ENCODE results near the gene ELMO1. TPM values are rescaled to one million over a fixed set of nuclear protein-coding genes. Genes with fewer than 3 reads are reported as not detected.

ELMO1 gene
- total RNA-seq, 2 experiments from 2014 or later = 68.0 to 74.4 TPM

DNA sequence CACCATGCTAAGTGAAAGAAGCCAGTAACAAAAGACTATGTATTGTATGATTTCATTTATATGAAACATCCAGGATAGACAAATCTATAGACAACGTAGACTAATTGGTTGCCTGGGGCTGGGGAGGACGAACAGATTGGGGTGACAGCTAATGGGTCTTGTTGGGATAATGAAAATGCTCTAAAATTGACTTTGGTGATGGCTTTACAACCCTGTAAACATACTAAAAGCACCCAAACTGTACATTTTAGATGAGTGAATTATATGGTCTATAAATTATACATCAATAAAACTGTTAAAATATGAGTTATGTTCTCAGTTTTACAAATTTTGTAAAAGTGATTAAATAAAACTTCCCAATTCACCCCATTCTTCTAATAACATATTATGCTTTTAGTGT lies 261.5 kb downstream of the ELMO1 start:
- Mint-ChIP-seq H3K36me3 (peaks cover 15% of the 10 kb centered on the region), H3K27me3 (no peaks in the 10 kb centered on the region), H3K4me1 (peaks cover 4% of the 10 kb centered on the region), H3K9me3 (no peaks in the 10 kb centered on the region), H3K27ac (no peak overlapping the region), H3K4me3 (no peak overlapping the region)
- DNase-seq = no peak

DNA sequence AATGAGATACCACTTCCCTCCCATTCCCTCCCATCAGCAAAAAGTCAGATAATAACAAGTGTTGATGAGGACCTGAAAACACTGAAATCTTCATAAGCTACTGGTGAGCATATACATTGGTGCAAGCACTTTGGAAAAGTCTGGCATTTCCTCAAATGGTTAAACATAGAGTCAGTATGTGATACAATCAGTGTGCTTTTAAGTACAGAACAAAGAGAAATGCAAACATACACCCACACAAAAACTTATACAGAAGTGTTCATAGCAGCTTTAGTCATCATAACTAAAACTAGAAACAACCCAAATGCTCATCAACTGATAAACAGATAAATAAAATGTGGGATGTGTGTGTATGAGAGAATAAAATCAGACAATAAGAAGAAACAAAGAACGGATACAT lies 261.9 kb downstream of the ELMO1 start:
- peaks cover 12% of the 10 kb centered on the region for H3K36me3 Mint-ChIP-seq
- DNase-seq = no peak
- no peaks in the 10 kb centered on the region for H3K27me3 Mint-ChIP-seq
- H3K4me3 Mint-ChIP-seq = no peak overlapping the region
- no peaks in the 10 kb centered on the region for H3K9me3 Mint-ChIP-seq
- H3K27ac Mint-ChIP-seq = no peak overlapping the region
- peaks cover 4% of the 10 kb centered on the region for H3K4me1 Mint-ChIP-seq

DNA sequence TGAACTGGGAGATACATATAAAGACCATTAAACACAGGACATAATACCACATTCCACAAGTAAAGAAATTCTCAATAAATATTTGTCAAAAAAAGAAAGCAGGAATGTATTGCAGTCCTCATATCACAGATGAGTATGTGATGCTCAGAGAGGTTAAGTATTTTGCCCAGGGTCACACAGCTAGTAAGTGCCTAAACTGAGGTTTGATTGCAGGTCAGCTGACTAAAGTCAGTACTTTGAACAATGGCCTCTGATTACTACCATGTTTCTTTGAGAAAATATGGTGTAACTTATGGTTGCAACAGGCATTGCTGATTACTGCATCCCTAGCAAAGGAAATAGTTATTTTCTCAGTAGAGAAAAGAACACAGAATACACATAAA lies 267.1 kb downstream of the ELMO1 start:
- H3K27ac Mint-ChIP-seq = no peak overlapping the region
- no peaks in the 10 kb centered on the region for H3K4me1 Mint-ChIP-seq
- DNase-seq = no peak
- no peaks in the 10 kb centered on the region for H3K27me3 Mint-ChIP-seq
- no peaks in the 10 kb centered on the region for H3K9me3 Mint-ChIP-seq
- H3K36me3 Mint-ChIP-seq = peaks cover 16% of the 10 kb centered on the region
- no peak overlapping the region for H3K4me3 Mint-ChIP-seq

DNA sequence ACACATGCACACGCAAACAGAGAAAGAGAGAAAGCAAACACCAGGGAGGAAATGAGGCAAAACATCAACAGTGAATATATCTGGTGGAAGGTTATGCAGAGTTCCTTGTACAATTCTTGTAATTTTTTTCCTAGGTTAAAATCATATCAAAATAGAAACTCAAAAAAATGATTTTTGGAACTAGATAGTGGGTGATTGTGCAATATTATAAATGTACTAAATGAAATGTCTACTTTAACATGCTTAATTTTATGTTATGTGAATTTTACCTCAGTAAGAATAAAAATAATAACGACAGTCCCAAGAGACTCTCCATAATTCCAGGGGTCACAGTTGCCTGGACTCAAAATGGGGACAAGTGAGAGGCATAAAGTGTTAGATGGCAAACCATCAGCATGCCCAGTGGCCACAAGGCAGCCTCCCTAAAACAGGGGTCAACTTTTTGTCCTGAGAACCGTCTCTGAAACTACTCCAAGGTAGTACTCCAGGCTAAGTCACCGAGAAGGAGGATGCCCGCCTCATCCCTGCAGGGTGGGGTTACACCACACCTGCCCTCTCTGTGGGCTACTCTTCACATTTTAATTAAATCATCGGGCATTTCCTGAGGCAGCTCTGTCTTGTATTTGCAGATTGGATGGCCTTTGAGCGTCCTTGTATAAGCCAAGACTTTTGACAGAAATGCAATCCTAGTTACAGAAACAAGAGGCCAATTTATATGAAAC lies 267.7 kb downstream of the ELMO1 start:
- Mint-ChIP-seq H3K9me3 (no peaks in the 10 kb centered on the region), H3K4me3 (no peak overlapping the region), H3K4me1 (peaks cover 2% of the 10 kb centered on the region), H3K27ac (no peak overlapping the region), H3K27me3 (no peaks in the 10 kb centered on the region), H3K36me3 (peaks cover 16% of the 10 kb centered on the region)
- DNase-seq = no peak

DNA sequence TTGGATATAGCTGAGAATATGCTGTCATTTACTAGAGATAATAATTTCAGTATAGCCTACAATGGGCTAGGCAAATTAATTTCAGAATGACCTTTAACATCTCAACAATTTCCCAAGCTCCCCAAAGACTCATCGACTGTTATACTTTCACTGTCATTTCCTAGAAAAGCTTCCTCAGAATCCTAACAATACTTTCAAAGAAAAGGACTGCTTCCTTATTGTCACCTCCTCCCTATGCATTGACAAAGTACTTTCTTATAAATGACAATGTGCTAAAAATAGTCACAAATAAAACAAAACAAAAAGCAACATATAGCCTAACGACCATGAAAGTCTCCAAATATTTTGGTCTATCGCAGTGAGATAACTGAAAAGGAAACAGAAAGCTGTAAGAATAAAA lies 272.6 kb downstream of the ELMO1 start:
- Mint-ChIP-seq H3K36me3 (peaks cover 18% of the 10 kb centered on the region), H3K4me1 (peaks cover 2% of the 10 kb centered on the region), H3K27me3 (no peaks in the 10 kb centered on the region), H3K27ac (no peak overlapping the region), H3K9me3 (no peaks in the 10 kb centered on the region), H3K4me3 (no peak overlapping the region)
- DNase-seq = no peak

DNA sequence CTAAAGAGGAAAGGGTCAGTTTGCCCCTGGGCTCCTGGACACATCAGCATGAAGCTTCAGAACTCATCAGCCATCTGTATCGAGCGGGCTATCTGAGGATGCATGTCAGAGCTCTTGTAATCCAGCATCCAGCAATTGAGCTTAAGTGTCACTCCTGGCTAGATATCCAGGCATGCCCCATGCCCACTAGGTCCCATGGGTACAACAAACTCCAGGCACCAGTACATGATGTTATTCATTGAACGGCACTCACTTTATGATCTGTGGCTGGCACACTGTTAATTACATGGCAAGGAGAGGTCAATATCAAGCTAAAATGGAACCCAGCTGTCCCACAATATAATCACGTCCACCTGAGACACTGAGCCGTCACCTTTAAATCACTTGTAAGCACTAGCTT lies 274.2 kb downstream of the ELMO1 start:
- H3K9me3 Mint-ChIP-seq = peaks cover 1% of the 10 kb centered on the region
- no peak overlapping the region for H3K4me3 Mint-ChIP-seq
- no peak for DNase-seq
- H3K27me3 Mint-ChIP-seq = no peaks in the 10 kb centered on the region
- peaks cover 25% of the 10 kb centered on the region for H3K36me3 Mint-ChIP-seq
- H3K4me1 Mint-ChIP-seq = peaks cover 2% of the 10 kb centered on the region
- no peak overlapping the region for H3K27ac Mint-ChIP-seq

DNA sequence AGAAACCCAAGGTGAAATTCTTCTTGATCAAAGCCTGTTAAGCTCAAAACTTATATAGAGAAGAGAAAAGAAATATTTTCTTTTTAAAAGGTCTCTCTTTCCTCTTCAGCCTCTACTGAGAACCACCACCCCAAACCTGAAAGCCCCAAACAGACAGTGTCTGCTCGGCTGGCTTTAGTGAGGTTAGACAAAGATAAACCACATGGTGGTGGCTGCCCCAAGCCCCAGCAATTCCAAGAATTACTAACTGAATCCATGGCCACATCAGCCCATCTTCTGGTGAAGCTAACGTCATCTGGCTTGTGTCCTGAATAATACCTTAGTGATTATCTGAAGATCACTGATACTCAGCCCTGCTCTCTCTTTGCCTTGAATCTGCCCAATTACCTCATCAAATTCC lies 275.0 kb downstream of the ELMO1 start:
- DNase-seq = no peak
- no peak overlapping the region for H3K27ac Mint-ChIP-seq
- H3K9me3 Mint-ChIP-seq = peaks cover 1% of the 10 kb centered on the region

DNA sequence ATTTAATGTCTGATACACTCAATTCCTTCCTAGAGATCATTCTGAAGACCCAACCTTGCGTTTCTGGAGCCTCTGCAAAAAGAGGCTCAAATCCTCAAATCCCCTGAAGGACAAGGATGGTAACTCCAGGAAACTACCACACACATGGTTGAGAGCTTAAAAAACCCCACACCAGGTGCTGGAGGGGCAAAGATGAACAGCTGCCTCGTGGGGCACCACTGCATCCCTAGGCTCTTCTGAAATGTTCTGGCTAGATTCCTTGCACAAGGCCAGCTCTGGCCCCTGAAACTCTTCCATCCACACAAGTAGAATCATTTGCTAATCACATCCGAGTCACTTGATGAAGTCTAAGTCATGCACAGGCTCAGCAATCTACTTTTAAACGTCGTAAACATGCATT lies 286.6 kb downstream of the ELMO1 start:
- peaks cover 46% of the 10 kb centered on the region for H3K36me3 Mint-ChIP-seq

More for the DNA sequence above, 275.0 kb downstream of the ELMO1 start:
- peaks cover 2% of the 10 kb centered on the region for H3K4me1 Mint-ChIP-seq
- H3K36me3 Mint-ChIP-seq = peaks cover 31% of the 10 kb centered on the region
- H3K4me3 Mint-ChIP-seq = no peak overlapping the region
- no peaks in the 10 kb centered on the region for H3K27me3 Mint-ChIP-seq

DNA sequence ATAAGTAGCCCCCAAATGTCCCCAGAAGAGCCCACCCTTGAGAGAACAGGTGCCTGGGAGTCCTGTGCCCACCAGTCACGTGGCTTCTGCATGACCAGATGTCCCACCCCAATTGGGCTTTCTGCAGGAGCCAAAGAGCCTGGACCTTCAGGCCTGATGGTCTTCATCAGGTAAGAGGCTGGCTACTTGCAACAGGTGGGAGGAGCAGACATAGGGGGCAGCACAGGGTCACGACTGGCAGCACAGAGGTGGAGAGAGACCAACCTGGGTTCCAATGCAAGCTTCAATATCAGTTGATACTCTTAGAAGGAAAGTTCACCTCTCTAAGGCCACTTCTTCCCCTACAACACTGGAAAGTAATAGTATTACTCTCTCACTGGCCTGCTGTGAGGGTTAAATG lies 288.0 kb downstream of the ELMO1 start:
- Mint-ChIP-seq H3K27ac (no peak overlapping the region), H3K36me3 (peaks cover 47% of the 10 kb centered on the region), H3K4me3 (no peak overlapping the region), H3K9me3 (peaks cover 22% of the 10 kb centered on the region), H3K27me3 (no peaks in the 10 kb centered on the region), H3K4me1 (no peaks in the 10 kb centered on the region)
- DNase-seq = no peak

More for the DNA sequence above, 286.6 kb downstream of the ELMO1 start:
- no peak for DNase-seq
- no peaks in the 10 kb centered on the region for H3K27me3 Mint-ChIP-seq
- H3K4me1 Mint-ChIP-seq = no peaks in the 10 kb centered on the region
- H3K27ac Mint-ChIP-seq = no peak overlapping the region
- no peak overlapping the region for H3K4me3 Mint-ChIP-seq
- peaks cover 16% of the 10 kb centered on the region for H3K9me3 Mint-ChIP-seq

DNA sequence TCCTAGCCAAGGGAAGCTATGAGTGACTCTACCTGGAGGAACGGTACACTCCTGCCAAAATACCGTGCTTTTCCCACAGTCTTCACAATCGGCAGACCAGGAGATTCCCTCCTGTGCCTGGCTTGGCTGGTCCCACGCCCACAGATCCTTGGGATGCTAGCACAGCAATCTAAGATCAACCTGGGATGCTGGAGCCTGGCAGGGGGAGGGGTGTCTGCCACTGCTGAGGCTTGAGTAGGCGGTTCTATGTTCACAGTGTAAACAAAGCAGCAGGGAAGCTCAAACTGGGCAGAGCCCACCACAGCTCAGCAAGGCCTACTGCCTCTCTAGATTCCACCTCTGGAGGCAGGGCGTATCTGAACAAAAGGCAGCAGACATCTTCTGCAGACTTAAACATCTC lies 295.3 kb downstream of the ELMO1 start:
- Mint-ChIP-seq H3K4me1 (no peaks in the 10 kb centered on the region), H3K36me3 (peaks cover 66% of the 10 kb centered on the region), H3K9me3 (peaks cover 18% of the 10 kb centered on the region), H3K27me3 (no peaks in the 10 kb centered on the region), H3K4me3 (no peak overlapping the region), H3K27ac (no peak overlapping the region)
- DNase-seq = no peak

DNA sequence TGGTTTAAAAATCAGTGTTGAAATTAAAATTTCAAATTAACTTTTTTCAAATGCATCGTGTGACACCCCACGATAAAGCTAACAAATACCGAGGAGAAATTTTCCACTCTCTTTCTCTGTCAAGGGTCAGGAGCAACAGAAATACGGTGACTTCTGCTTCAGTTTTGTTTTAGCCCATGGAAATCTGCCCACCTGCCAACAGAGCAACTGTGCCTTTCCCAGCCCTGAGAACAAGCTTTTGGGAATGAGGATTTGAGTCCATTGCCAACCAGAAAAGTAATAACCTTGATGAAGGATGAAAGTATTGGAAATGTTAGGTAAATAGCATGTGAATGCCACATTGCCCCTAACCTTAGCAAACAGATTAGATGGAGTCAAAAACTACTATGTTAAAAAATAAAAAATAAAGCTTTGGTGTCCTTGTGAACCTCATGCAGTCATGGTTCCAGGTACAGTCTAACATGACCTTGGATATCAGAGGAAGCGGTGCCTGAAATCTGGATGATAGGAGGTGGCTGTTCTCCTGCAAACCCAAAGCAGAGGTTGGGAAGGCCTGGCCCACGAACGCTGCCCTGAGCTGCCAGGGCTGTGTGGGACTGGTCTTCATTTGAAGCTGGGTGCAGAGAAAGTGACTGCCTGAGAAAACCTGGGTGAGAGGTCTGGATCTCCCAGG lies 296.8 kb downstream of the ELMO1 start:
- peaks cover 15% of the 10 kb centered on the region for H3K9me3 Mint-ChIP-seq
- H3K27ac Mint-ChIP-seq = no peak overlapping the region
- H3K27me3 Mint-ChIP-seq = no peaks in the 10 kb centered on the region
- H3K4me3 Mint-ChIP-seq = no peak overlapping the region
- DNase-seq = no peak
- no peaks in the 10 kb centered on the region for H3K4me1 Mint-ChIP-seq
- H3K36me3 Mint-ChIP-seq = peaks cover 64% of the 10 kb centered on the region

DNA sequence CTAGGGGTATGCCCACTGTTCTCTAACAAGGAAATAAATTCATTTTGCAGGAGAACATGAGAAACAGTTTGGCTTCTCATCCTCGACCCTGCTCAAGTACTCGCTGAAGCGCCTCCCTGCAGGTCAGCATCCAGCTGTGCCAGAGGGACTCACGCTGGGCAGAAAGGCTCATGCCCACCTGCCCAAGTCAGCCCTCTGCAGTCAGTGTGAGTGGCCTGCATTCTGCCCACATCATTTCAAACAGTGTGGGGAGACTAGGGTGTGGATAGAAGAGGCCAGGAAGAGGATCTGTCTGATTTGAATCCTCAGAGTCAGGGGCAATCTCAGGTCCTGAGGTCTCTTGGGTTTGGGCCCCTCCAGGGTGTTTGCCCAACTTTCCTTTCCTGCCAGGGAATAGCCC lies 297.8 kb downstream of the ELMO1 start:
- Mint-ChIP-seq H3K4me1 (no peaks in the 10 kb centered on the region), H3K36me3 (peaks cover 58% of the 10 kb centered on the region), H3K4me3 (no peak overlapping the region), H3K9me3 (peaks cover 8% of the 10 kb centered on the region), H3K27ac (no peak overlapping the region), H3K27me3 (no peaks in the 10 kb centered on the region)
- no peak for DNase-seq

DNA sequence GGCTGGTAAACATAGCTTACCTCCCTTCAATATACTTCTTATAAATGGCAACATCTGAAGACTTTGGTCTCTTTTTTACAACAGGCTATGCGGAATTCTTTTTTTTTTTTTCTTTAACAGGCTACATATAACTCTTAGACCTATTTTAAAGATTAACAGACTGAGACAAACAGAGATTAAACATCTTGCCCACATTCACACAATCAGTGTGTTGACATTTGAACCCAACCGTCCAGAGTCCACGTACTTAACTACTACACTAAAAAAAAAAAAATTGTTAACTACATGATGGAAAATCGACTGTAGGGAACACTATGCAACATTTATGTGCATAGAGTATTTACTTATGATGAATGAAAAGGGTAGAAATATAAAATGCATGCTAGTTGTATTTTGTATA lies 298.5 kb downstream of the ELMO1 start:
- DNase-seq = no peak
- Mint-ChIP-seq H3K36me3 (peaks cover 52% of the 10 kb centered on the region), H3K27me3 (no peaks in the 10 kb centered on the region), H3K4me3 (no peak overlapping the region), H3K4me1 (no peaks in the 10 kb centered on the region), H3K27ac (no peak overlapping the region), H3K9me3 (peaks cover 4% of the 10 kb centered on the region)

DNA sequence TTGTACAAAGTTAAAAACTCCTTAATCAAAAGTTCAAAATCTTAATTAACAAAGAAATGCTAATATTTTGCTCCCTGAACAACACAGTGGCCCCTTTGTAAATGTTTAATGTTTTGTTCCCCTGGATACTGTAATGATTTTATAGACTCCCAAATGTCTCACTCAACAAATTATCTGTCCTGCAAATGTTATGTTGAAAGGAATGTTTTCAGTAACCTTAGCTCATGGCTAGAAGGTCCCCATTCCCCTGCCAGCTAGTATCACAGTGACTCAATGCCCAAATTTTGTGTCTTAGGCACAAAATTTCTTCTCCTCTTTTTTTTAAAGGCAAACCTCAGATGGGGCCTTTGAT lies 298.9 kb downstream of the ELMO1 start:
- Mint-ChIP-seq H3K27ac (no peak overlapping the region), H3K4me3 (no peak overlapping the region), H3K9me3 (peaks cover 2% of the 10 kb centered on the region), H3K4me1 (no peaks in the 10 kb centered on the region), H3K36me3 (peaks cover 50% of the 10 kb centered on the region), H3K27me3 (no peaks in the 10 kb centered on the region)
- DNase-seq = no peak

DNA sequence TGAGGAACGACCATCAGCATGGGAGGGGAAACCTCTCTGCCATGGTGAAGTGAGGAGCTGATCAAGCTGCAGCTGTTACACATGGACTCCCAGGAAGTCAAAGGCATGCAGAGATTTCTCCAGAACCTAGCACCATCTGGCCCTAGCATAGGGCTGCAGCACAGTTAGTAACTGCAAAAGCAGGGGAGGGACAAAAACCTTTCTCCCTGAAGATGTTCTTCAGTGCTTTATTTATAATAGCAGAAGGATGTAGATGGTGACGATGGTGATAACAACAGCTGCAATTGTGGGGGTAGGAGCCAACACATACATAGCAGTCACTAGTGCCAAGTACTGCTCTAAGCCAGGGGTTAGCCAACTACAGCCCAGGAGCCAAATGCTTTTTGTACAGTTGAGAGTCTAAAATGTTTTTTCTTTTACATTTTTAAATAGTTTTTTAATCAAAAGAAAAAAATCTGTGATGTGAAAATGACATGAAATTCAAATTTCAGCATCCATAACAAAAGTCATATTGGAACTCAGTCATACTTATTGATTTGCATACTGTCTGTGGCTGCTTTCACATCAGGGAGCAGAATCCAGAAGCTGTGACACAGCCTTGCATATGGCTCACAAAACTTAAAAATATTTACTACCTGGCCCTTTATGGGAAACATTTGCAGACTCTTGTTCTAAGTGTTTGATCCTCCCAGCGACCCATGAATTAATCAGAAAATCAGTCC lies 299.5 kb downstream of the ELMO1 start:
- H3K27me3 Mint-ChIP-seq = no peaks in the 10 kb centered on the region
- H3K4me1 Mint-ChIP-seq = no peaks in the 10 kb centered on the region
- H3K36me3 Mint-ChIP-seq = peaks cover 47% of the 10 kb centered on the region
- no peak for DNase-seq
- peaks cover 2% of the 10 kb centered on the region for H3K9me3 Mint-ChIP-seq
- no peak overlapping the region for H3K4me3 Mint-ChIP-seq
- H3K27ac Mint-ChIP-seq = no peak overlapping the region
